Measurements from ENCODE around the gene GRIA1. TPM values are rescaled to one million over a fixed set of nuclear protein-coding genes. Genes with fewer than 3 reads are reported as not detected.

GRIA1 gene
- total RNA-seq: not detected in 2 replicates

GRCh38 chr5:153490118-153491037 lies at the start of gene GRIA1:
Gene GRIA1, plus strand, starts transcription at chr5:153490670.
- Mint-ChIP-seq H3K4me3 (no peak within 1 kb of the TSS), H3K4me1 (no peaks in the 10 kb centered on the region), H3K36me3 (ENCODE audit: low read depth) (no peaks in the 10 kb centered on the region), H3K9me3 (no peaks in the 10 kb centered on the region), H3K27me3 (peaks cover 28% of the 10 kb centered on the region), H3K27ac (no peak within 1 kb of the TSS)
- intact Hi-C loops (cut with micrococcal nuclease): no loop called here
- DNase-seq: no peak

GRCh38 chr5:153445875-153446579 lies 44.4 kb upstream of the GRIA1 start:
- intact Hi-C loops (cut with micrococcal nuclease): no loop called here
- Mint-ChIP-seq H3K36me3 (ENCODE audit: low read depth) (no peaks in the 10 kb centered on the region), H3K27me3 (no peaks in the 10 kb centered on the region), H3K4me3 (no peak overlapping the region), H3K9me3 (no peaks in the 10 kb centered on the region), H3K27ac (no peak overlapping the region), H3K4me1 (no peaks in the 10 kb centered on the region)
- no peak for DNase-seq

GRCh38 chr5:153447534-153447933 lies 42.9 kb upstream of the GRIA1 start:
- intact Hi-C loops (cut with micrococcal nuclease): no loop called here
- no peaks in the 10 kb centered on the region for H3K36me3 Mint-ChIP-seq (ENCODE audit: low read depth)
- H3K27ac Mint-ChIP-seq: no peak overlapping the region
- no peak for DNase-seq
- no peaks in the 10 kb centered on the region for H3K4me1 Mint-ChIP-seq
- no peaks in the 10 kb centered on the region for H3K27me3 Mint-ChIP-seq
- no peaks in the 10 kb centered on the region for H3K9me3 Mint-ChIP-seq
- no peak overlapping the region for H3K4me3 Mint-ChIP-seq

- H3K27me3 Mint-ChIP-seq: no peaks in the 10 kb centered on the region
- no peaks in the 10 kb centered on the region for H3K36me3 Mint-ChIP-seq (ENCODE audit: low read depth)
- no peak overlapping the region for H3K27ac Mint-ChIP-seq
- H3K4me3 Mint-ChIP-seq: no peak overlapping the region
- no peak for DNase-seq
- H3K4me1 Mint-ChIP-seq: no peaks in the 10 kb centered on the region
- intact Hi-C loops (cut with micrococcal nuclease): no loop called here
- no peaks in the 10 kb centered on the region for H3K9me3 Mint-ChIP-seq
Measured at GRCh38 chr5:153456354-153456753, 34.1 kb upstream of the GRIA1 start.

GRCh38 chr5:153456993-153457392 lies 33.5 kb upstream of the GRIA1 start:
- no peaks in the 10 kb centered on the region for H3K9me3 Mint-ChIP-seq
- no peaks in the 10 kb centered on the region for H3K27me3 Mint-ChIP-seq
- H3K4me1 Mint-ChIP-seq: no peaks in the 10 kb centered on the region
- intact Hi-C loops (cut with micrococcal nuclease): no loop called here
- H3K27ac Mint-ChIP-seq: no peak overlapping the region
- H3K36me3 Mint-ChIP-seq (ENCODE audit: low read depth): no peaks in the 10 kb centered on the region
- no peak overlapping the region for H3K4me3 Mint-ChIP-seq
- no peak for DNase-seq

GRCh38 chr5:153458268-153458667 lies 32.2 kb upstream of the GRIA1 start:
- intact Hi-C loops (cut with micrococcal nuclease): no loop called here
- DNase-seq: no peak
- Mint-ChIP-seq H3K9me3 (no peaks in the 10 kb centered on the region), H3K27me3 (no peaks in the 10 kb centered on the region), H3K4me3 (no peak overlapping the region), H3K4me1 (no peaks in the 10 kb centered on the region), H3K27ac (no peak overlapping the region), H3K36me3 (ENCODE audit: low read depth) (no peaks in the 10 kb centered on the region)

- intact Hi-C loops (cut with micrococcal nuclease): no loop called here
- Mint-ChIP-seq H3K9me3 (no peaks in the 10 kb centered on the region), H3K4me1 (no peaks in the 10 kb centered on the region), H3K27me3 (no peaks in the 10 kb centered on the region), H3K27ac (no peak overlapping the region), H3K4me3 (no peak overlapping the region), H3K36me3 (ENCODE audit: low read depth) (no peaks in the 10 kb centered on the region)
- DNase-seq: no peak
Measured at GRCh38 chr5:153459051-153459743, 31.3 kb upstream of the GRIA1 start.

GRCh38 chr5:153460421-153460820 lies 30.0 kb upstream of the GRIA1 start:
- no peaks in the 10 kb centered on the region for H3K36me3 Mint-ChIP-seq (ENCODE audit: low read depth)
- no peak for DNase-seq
- H3K27me3 Mint-ChIP-seq: no peaks in the 10 kb centered on the region
- no peaks in the 10 kb centered on the region for H3K9me3 Mint-ChIP-seq
- H3K4me3 Mint-ChIP-seq: no peak overlapping the region
- no peak overlapping the region for H3K27ac Mint-ChIP-seq
- intact Hi-C loops (cut with micrococcal nuclease): no loop called here
- no peaks in the 10 kb centered on the region for H3K4me1 Mint-ChIP-seq

- no peak overlapping the region for H3K27ac Mint-ChIP-seq
- H3K4me1 Mint-ChIP-seq: no peaks in the 10 kb centered on the region
- H3K9me3 Mint-ChIP-seq: no peaks in the 10 kb centered on the region
- H3K27me3 Mint-ChIP-seq: no peaks in the 10 kb centered on the region
- no peaks in the 10 kb centered on the region for H3K36me3 Mint-ChIP-seq (ENCODE audit: low read depth)
- intact Hi-C loops (cut with micrococcal nuclease): no loop called here
- no peak overlapping the region for H3K4me3 Mint-ChIP-seq
- no peak for DNase-seq
Measured at GRCh38 chr5:153461341-153461740, 29.1 kb upstream of the GRIA1 start.

- no peaks in the 10 kb centered on the region for H3K27me3 Mint-ChIP-seq
- no peaks in the 10 kb centered on the region for H3K36me3 Mint-ChIP-seq (ENCODE audit: low read depth)
- intact Hi-C loops (cut with micrococcal nuclease): no loop called here
- H3K27ac Mint-ChIP-seq: no peak overlapping the region
- no peaks in the 10 kb centered on the region for H3K4me1 Mint-ChIP-seq
- no peaks in the 10 kb centered on the region for H3K9me3 Mint-ChIP-seq
- no peak overlapping the region for H3K4me3 Mint-ChIP-seq
- no peak for DNase-seq
Measured at GRCh38 chr5:153463806-153464205, 26.7 kb upstream of the GRIA1 start.

- Mint-ChIP-seq H3K4me1 (no peaks in the 10 kb centered on the region), H3K4me3 (no peak overlapping the region), H3K36me3 (ENCODE audit: low read depth) (no peaks in the 10 kb centered on the region), H3K27me3 (no peaks in the 10 kb centered on the region), H3K9me3 (no peaks in the 10 kb centered on the region), H3K27ac (no peak overlapping the region)
- DNase-seq: no peak
- intact Hi-C loops (cut with micrococcal nuclease): no loop called here
Measured at GRCh38 chr5:153467546-153467945, 22.9 kb upstream of the GRIA1 start.

GRCh38 chr5:153469423-153469822 lies 21.0 kb upstream of the GRIA1 start:
- H3K27me3 Mint-ChIP-seq: no peaks in the 10 kb centered on the region
- no peak overlapping the region for H3K4me3 Mint-ChIP-seq
- H3K27ac Mint-ChIP-seq: no peak overlapping the region
- DNase-seq: no peak
- no peaks in the 10 kb centered on the region for H3K4me1 Mint-ChIP-seq
- no peaks in the 10 kb centered on the region for H3K36me3 Mint-ChIP-seq (ENCODE audit: low read depth)
- H3K9me3 Mint-ChIP-seq: no peaks in the 10 kb centered on the region
- intact Hi-C loops (cut with micrococcal nuclease): no loop called here

GRCh38 chr5:153470736-153471135 lies 19.7 kb upstream of the GRIA1 start:
- Mint-ChIP-seq H3K36me3 (ENCODE audit: low read depth) (no peaks in the 10 kb centered on the region), H3K4me3 (no peak overlapping the region), H3K27me3 (no peaks in the 10 kb centered on the region), H3K9me3 (no peaks in the 10 kb centered on the region), H3K27ac (no peak overlapping the region), H3K4me1 (no peaks in the 10 kb centered on the region)
- intact Hi-C loops (cut with micrococcal nuclease): no loop called here
- no peak for DNase-seq

GRCh38 chr5:153476767-153477166 lies 13.7 kb upstream of the GRIA1 start:
- no peak for DNase-seq
- intact Hi-C loops (cut with micrococcal nuclease): no loop called here
- no peaks in the 10 kb centered on the region for H3K9me3 Mint-ChIP-seq
- H3K4me3 Mint-ChIP-seq: no peak overlapping the region
- no peaks in the 10 kb centered on the region for H3K36me3 Mint-ChIP-seq (ENCODE audit: low read depth)
- H3K4me1 Mint-ChIP-seq: no peaks in the 10 kb centered on the region
- no peak overlapping the region for H3K27ac Mint-ChIP-seq
- H3K27me3 Mint-ChIP-seq: no peaks in the 10 kb centered on the region

All from activated CD4-positive, alpha-beta T cell treated with anti-CD3 and anti-CD28 coated beads, Interleukin-2, amount 10 ng/mL, durations not matched to agents 24 days and 14 days (primary cell).